Endodermal cell (in vitro differentiated cells): ENCODE results near the gene DACH1. TPM values are rescaled to one million over a fixed set of nuclear protein-coding genes. Genes with fewer than 3 reads are reported as not detected.
A peak's percentile ranks its signal among the peaks of the same experiment; 100 is the strongest.

Experiments used
- DNase-seq: peaks from one replicate; pipeline ENCODE4 v3.0.0-alpha.2; 2017
- H3K27ac ChIP-seq: 2 replicates; pipeline ENCODE4 v1.5.1; 2013; ENCODE audit warnings: mild to moderate bottlenecking, low read depth, low read length, moderate library complexity
- H3K27me3 ChIP-seq: 2 replicates; pipeline ENCODE4 v1.6.1; 2013; ENCODE audit warnings: mild to moderate bottlenecking, low read length, moderate library complexity; ENCODE audit not compliant: insufficient read depth, control insufficient read depth, poor library complexity, severe bottlenecking
- H3K36me3 ChIP-seq: 2 replicates; pipeline ENCODE4 v1.7.0; 2013; ENCODE audit warnings: mild to moderate bottlenecking, low read length, moderate library complexity; ENCODE audit not compliant: control insufficient read depth, insufficient read depth
- H3K4me1 ChIP-seq: one replicate; pipeline ENCODE4 v1.7.0; 2013; ENCODE audit warnings: low read length; ENCODE audit not compliant: control insufficient read depth, insufficient read depth
- H3K4me3 ChIP-seq: 2 replicates; pipeline ENCODE4 v1.5.1; 2013; ENCODE audit warnings: mild to moderate bottlenecking, low read length, moderate library complexity
- H3K9ac ChIP-seq: 2 replicates; pipeline ENCODE4 v1.6.1; 2013; ENCODE audit warnings: mild to moderate bottlenecking, low read length, moderate library complexity; ENCODE audit not compliant: poor library complexity, severe bottlenecking; ENCODE audit errors: extremely low read depth
- H3K9me3 ChIP-seq: 2 replicates; pipeline ENCODE4 v1.6.1; 2013; ENCODE audit warnings: mild to moderate bottlenecking, low read length, moderate library complexity; ENCODE audit not compliant: control insufficient read depth
- H3K27ac Mint-ChIP-seq: 2 replicates; pipeline ENCODE4 v1.8.0; 2020; ENCODE audit warnings: mixed read lengths
- H3K27me3 Mint-ChIP-seq: 2 replicates; pipeline ENCODE4 v1.8.0; 2021; ENCODE audit warnings: mild to moderate bottlenecking, mixed read lengths; ENCODE audit not compliant: insufficient read depth
- H3K36me3 Mint-ChIP-seq: 2 replicates; pipeline ENCODE4 v1.8.0; 2020; ENCODE audit warnings: low read depth, mixed read lengths
- H3K4me1 Mint-ChIP-seq: 2 replicates; pipeline ENCODE4 v1.8.0; 2020; ENCODE audit warnings: mixed read lengths
- H3K4me3 Mint-ChIP-seq: 2 replicates; pipeline ENCODE4 v1.8.0; 2020; ENCODE audit warnings: mild to moderate bottlenecking, moderate library complexity, mixed read lengths
- H3K9me3 Mint-ChIP-seq: 2 replicates; pipeline ENCODE4 v1.8.0; 2020; ENCODE audit warnings: mild to moderate bottlenecking, mixed read lengths
- WGBS, 2 experiments: methylation state at CpG; one replicate each; pipeline versions ENCODE4 v1.1.5 to v1.1.7; 2013; ENCODE audit warnings: missing lambda C conversion rate in 2 of 2, mixed read lengths in 1 of 2; ENCODE audit not compliant: insufficient coverage in 1 of 2, insufficient read length in 1 of 2; 5-methylcytosine and 5-hydroxymethylcytosine counted together
- total RNA-seq, 2 donors: library from RNA; stranded (reverse); fragmentation: NEBNext Ultra II Directional in 1 of 2; extraction: Animal tissue kit (Norgen Biotek cat#: 25700) in 1 of 2; gene quantifications; 2 replicates in 1 of 2; 3 replicates in 1 of 2; pipeline ENCODE4 v1.2.1, GENCODE V29; 2021
- TF ChIP-seq, protein P1 (sequence below): fragments of 200-600 bp; sonication (generic); conservative IDR thresholded peaks from 2 replicates; pipeline ENCODE4 v1.5.0; 2021; ENCODE audit warnings: antibody characterized with exemption, mild to moderate bottlenecking

The DACH1 gene
- total RNA-seq, 2 donors from 2014 or later: 0.81 to 1.2 TPM

DNA sequence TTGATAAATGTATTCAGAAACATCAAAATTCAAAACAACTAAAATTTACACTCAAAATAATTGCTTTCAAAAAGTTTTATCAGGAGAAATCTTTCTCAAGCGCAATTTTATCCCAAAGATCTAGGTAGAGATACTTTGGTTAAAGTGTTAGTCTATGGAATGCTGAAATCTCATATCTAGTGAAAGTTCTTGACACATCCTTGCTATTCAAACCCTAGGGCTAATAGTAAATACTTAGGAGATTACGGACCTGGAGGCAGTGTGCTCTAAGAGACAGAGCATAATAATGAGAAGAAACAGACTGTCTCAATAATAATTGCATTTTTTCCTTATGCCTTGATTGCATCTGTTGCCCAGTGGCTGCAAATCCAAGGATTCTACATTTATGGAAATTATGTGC lies 330.8 kb downstream of the DACH1 start:
- Mint-ChIP-seq H3K4me3 (no peak overlapping the region), H3K4me1 (no peaks in the 10 kb centered on the region), H3K27me3 (no peaks in the 10 kb centered on the region), H3K27ac (no peak overlapping the region), H3K36me3 (no peaks in the 10 kb centered on the region), H3K9me3 (no peaks in the 10 kb centered on the region)
- no peaks in the 10 kb centered on the region for H3K9me3 ChIP-seq
- DNase-seq: no peak
- no peak overlapping the region for H3K9ac ChIP-seq
- H3K4me1 ChIP-seq: no peaks in the 10 kb centered on the region
- no peaks in the 10 kb centered on the region for H3K36me3 ChIP-seq
- H3K27ac ChIP-seq: no peak overlapping the region
- H3K27me3 ChIP-seq: no peaks in the 10 kb centered on the region
- no peak overlapping the region for H3K4me3 ChIP-seq
- TF ChIP-seq, protein P1, sequence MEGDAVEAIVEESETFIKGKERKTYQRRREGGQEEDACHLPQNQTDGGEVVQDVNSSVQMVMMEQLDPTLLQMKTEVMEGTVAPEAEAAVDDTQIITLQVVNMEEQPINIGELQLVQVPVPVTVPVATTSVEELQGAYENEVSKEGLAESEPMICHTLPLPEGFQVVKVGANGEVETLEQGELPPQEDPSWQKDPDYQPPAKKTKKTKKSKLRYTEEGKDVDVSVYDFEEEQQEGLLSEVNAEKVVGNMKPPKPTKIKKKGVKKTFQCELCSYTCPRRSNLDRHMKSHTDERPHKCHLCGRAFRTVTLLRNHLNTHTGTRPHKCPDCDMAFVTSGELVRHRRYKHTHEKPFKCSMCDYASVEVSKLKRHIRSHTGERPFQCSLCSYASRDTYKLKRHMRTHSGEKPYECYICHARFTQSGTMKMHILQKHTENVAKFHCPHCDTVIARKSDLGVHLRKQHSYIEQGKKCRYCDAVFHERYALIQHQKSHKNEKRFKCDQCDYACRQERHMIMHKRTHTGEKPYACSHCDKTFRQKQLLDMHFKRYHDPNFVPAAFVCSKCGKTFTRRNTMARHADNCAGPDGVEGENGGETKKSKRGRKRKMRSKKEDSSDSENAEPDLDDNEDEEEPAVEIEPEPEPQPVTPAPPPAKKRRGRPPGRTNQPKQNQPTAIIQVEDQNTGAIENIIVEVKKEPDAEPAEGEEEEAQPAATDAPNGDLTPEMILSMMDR: no peak
- 100% methylated on average over 2 of the region's 2 CpGs; no CpG with 5 or more reads in 1 of the 2 experiments for WGBS, 2 experiments

DNA sequence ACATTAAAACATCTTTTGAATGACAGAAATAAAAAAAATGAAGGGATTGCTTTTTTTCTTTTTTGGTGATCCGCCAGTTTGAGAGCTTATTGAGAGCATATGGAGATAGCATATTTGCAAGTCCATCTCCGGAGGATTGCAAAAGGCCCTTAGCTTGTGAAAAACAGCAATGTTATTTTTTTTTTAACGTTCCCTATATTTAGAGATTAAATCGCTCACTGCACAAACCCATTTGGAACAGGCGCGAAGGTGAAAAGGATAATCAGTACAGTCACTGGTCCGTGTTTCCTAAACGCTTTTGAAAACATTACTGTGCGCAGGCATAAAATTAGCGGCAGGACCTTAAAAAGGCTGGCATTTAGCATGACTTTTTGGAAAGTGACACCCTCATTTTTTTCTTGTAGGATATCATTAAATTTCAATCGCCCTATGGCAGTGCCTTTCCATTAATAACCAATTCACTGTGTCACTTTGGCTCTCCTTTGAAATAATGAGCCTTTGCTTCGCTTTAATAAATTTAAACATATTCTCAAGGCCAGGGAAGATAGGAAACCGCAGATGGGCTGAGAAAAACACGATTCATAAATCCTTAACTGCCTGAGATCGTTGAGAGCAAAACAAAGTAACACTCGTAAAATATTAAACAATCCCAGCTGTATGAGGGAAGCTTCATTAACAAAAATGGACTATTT lies 342.2 kb downstream of the DACH1 start:
- no peak for DNase-seq
- Mint-ChIP-seq H3K27me3 (no peaks in the 10 kb centered on the region), H3K27ac (no peak overlapping the region), H3K36me3 (no peaks in the 10 kb centered on the region), H3K4me1 (no peaks in the 10 kb centered on the region), H3K9me3 (no peaks in the 10 kb centered on the region), H3K4me3 (no peak overlapping the region)
- H3K36me3 ChIP-seq: no peaks in the 10 kb centered on the region
- WGBS, 2 experiments: 92 to 95% methylated on average over 12 to 16 of the region's 16 CpGs
- H3K4me1 ChIP-seq: no peaks in the 10 kb centered on the region
- peak overlapping the region; percentile 41 for H3K27ac ChIP-seq
- TF ChIP-seq, protein P1: no peak
- H3K4me3 ChIP-seq: no peak overlapping the region
- H3K9me3 ChIP-seq: no peaks in the 10 kb centered on the region
- no peak overlapping the region for H3K9ac ChIP-seq
- H3K27me3 ChIP-seq: no peaks in the 10 kb centered on the region

DNA sequence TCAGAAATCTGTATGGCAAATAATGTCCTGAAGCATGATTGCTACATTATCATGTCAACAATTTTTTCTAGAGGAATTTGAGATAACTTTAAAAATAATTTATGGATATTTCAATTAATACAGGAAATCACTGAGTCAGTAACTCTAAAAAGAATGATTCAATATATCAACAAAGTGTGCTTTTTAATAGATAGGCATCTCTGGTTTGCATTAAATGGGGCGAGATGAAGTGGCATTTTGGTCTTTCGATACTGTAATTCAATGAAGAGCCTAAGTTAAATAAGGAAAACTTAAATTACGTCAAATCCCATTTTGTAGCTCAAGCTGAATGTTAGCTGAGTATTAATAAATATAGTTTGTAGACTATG lies 342.8 kb downstream of the DACH1 start:
- H3K27me3 ChIP-seq: no peaks in the 10 kb centered on the region
- no peaks in the 10 kb centered on the region for H3K9me3 Mint-ChIP-seq
- no peak overlapping the region for H3K4me3 ChIP-seq
- no peaks in the 10 kb centered on the region for H3K36me3 Mint-ChIP-seq
- WGBS, 2 experiments: 92 to 100% methylated on average over 2 to 3 of the region's 3 CpGs
- no peak for DNase-seq
- H3K27ac ChIP-seq: no peak overlapping the region
- no peak overlapping the region for H3K4me3 Mint-ChIP-seq
- no peak overlapping the region for H3K27ac Mint-ChIP-seq
- H3K9ac ChIP-seq: no peak overlapping the region
- H3K4me1 Mint-ChIP-seq: no peaks in the 10 kb centered on the region
- H3K27me3 Mint-ChIP-seq: no peaks in the 10 kb centered on the region
- TF ChIP-seq, protein P1: no peak
- no peaks in the 10 kb centered on the region for H3K36me3 ChIP-seq
- H3K9me3 ChIP-seq: no peaks in the 10 kb centered on the region
- H3K4me1 ChIP-seq: no peaks in the 10 kb centered on the region
